HEK293 (cell line): ENCODE data around the gene ERMARD.

Experiments used
- GLIS1 ChIP-seq: fragments of 450-650 bp; formaldehyde crosslinking; IDR thresholded peaks from 2 replicates; pipeline ENCODE4 v1.5.1; 2016; ENCODE audit warnings: missing biosample characterization, missing genetic modification characterization
- ZNF16 ChIP-seq: fragments of 450-650 bp; formaldehyde crosslinking; IDR thresholded peaks from 2 replicates; pipeline ENCODE4 v1.5.1; 2016; ENCODE audit warnings: low read depth, missing biosample characterization, missing genetic modification characterization
- ZNF175 ChIP-seq: fragments of 450-650 bp; formaldehyde crosslinking; IDR thresholded peaks from 2 replicates; pipeline ENCODE4 v1.5.1; 2016; ENCODE audit warnings: missing biosample characterization, missing genetic modification characterization
- ZNF423 ChIP-seq: fragments of 450-650 bp; formaldehyde crosslinking; IDR thresholded peaks from 2 replicates; pipeline ENCODE4 v1.5.1; 2016; ENCODE audit warnings: missing biosample characterization, missing genetic modification characterization
- ZNF561 ChIP-seq: fragments of 450-650 bp; IDR thresholded peaks from 2 replicates; pipeline ENCODE4 v1.5.1; 2018; ENCODE audit warnings: missing biosample characterization, missing genetic modification characterization, borderline replicate concordance
- TF ChIP-seq, protein P1 (sequence below): fragments of 450-650 bp; formaldehyde crosslinking; IDR thresholded peaks from 2 replicates; pipeline ENCODE4 v1.5.1; 2016; ENCODE audit warnings: missing biosample characterization, missing genetic modification characterization
- TF ChIP-seq, protein P2 (sequence below): fragments of 450-650 bp; formaldehyde crosslinking; IDR thresholded peaks from 2 replicates; pipeline ENCODE4 v1.5.1; 2016; ENCODE audit warnings: missing biosample characterization, missing genetic modification characterization
- TF ChIP-seq, protein P3 (sequence below): fragments of 450-650 bp; formaldehyde crosslinking; IDR thresholded peaks from 2 replicates; pipeline ENCODE4 v1.5.1; 2016; ENCODE audit warnings: missing biosample characterization, missing genetic modification characterization, low read depth
- TF ChIP-seq, protein P4 (sequence below): IDR thresholded peaks from 2 replicates; pipeline ENCODE4 v1.6.1; 2011; ENCODE audit warnings: mild to moderate bottlenecking, low read depth, low read length, borderline replicate concordance
- TF ChIP-seq, protein P5 (sequence below): fragments of 450-650 bp; formaldehyde crosslinking; IDR thresholded peaks from 2 replicates; pipeline ENCODE4 v1.5.1; 2016; ENCODE audit warnings: missing biosample characterization, missing genetic modification characterization, borderline replicate concordance

DNA sequence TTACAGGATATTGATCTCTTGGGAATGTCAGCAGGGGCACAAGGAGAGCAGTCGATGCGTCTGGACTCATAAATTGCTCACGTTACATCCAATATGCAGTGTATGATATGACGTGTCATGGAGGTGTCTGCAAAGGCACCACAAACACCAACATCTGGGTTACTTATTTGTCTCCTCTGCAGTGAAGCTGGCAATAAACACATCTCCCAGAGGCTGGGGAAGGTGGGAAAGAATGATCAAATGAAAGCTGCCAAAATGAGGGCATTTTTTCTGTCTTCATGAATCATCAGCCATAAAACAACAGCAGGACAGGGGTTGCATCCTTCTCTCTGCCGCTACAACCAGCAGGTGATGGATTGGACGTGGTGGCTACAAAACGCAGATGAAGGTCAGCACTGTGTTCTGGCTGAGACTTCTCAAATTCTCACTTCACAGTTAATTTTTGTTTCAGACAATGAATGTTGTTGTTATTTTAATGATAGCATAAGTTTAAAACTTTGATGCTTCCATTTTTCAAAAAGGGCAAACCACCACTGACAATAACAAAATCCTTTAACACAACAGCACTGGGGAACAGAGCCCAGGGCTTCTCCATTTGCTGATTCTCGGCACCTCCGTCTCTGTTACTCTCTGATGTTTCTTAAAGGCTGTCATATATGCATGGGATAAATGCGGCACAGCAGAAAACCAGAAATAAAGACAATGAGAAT is 47.5 kb downstream of the ERMARD start:
- no peak for TF ChIP-seq ZNF423
- TF ChIP-seq ZNF561 (tag by site-specific recombination): no peak
- TF ChIP-seq, protein P1, sequence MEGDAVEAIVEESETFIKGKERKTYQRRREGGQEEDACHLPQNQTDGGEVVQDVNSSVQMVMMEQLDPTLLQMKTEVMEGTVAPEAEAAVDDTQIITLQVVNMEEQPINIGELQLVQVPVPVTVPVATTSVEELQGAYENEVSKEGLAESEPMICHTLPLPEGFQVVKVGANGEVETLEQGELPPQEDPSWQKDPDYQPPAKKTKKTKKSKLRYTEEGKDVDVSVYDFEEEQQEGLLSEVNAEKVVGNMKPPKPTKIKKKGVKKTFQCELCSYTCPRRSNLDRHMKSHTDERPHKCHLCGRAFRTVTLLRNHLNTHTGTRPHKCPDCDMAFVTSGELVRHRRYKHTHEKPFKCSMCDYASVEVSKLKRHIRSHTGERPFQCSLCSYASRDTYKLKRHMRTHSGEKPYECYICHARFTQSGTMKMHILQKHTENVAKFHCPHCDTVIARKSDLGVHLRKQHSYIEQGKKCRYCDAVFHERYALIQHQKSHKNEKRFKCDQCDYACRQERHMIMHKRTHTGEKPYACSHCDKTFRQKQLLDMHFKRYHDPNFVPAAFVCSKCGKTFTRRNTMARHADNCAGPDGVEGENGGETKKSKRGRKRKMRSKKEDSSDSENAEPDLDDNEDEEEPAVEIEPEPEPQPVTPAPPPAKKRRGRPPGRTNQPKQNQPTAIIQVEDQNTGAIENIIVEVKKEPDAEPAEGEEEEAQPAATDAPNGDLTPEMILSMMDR (tag by site-specific recombination): no peak
- TF ChIP-seq ZNF175 (tag by site-specific recombination): no peak
- TF ChIP-seq, protein P2, sequence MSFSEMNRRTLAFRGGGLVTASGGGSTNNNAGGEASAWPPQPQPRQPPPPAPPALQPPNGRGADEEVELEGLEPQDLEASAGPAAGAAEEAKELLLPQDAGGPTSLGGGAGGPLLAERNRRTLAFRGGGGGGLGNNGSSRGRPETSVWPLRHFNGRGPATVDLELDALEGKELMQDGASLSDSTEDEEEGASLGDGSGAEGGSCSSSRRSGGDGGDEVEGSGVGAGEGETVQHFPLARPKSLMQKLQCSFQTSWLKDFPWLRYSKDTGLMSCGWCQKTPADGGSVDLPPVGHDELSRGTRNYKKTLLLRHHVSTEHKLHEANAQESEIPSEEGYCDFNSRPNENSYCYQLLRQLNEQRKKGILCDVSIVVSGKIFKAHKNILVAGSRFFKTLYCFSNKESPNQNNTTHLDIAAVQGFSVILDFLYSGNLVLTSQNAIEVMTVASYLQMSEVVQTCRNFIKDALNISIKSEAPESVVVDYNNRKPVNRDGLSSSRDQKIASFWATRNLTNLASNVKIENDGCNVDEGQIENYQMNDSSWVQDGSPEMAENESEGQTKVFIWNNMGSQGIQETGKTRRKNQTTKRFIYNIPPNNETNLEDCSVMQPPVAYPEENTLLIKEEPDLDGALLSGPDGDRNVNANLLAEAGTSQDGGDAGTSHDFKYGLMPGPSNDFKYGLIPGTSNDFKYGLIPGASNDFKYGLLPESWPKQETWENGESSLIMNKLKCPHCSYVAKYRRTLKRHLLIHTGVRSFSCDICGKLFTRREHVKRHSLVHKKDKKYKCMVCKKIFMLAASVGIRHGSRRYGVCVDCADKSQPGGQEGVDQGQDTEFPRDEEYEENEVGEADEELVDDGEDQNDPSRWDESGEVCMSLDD (tag by site-specific recombination): no peak
- no peak for TF ChIP-seq ZNF16 (tag by site-specific recombination)
- TF ChIP-seq, protein P3, sequence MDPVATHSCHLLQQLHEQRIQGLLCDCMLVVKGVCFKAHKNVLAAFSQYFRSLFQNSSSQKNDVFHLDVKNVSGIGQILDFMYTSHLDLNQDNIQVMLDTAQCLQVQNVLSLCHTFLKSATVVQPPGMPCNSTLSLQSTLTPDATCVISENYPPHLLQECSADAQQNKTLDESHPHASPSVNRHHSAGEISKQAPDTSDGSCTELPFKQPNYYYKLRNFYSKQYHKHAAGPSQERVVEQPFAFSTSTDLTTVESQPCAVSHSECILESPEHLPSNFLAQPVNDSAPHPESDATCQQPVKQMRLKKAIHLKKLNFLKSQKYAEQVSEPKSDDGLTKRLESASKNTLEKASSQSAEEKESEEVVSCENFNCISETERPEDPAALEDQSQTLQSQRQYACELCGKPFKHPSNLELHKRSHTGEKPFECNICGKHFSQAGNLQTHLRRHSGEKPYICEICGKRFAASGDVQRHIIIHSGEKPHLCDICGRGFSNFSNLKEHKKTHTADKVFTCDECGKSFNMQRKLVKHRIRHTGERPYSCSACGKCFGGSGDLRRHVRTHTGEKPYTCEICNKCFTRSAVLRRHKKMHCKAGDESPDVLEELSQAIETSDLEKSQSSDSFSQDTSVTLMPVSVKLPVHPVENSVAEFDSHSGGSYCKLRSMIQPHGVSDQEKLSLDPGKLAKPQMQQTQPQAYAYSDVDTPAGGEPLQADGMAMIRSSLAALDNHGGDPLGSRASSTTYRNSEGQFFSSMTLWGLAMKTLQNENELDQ (tag by site-specific recombination): no peak
- TF ChIP-seq, protein P4, sequence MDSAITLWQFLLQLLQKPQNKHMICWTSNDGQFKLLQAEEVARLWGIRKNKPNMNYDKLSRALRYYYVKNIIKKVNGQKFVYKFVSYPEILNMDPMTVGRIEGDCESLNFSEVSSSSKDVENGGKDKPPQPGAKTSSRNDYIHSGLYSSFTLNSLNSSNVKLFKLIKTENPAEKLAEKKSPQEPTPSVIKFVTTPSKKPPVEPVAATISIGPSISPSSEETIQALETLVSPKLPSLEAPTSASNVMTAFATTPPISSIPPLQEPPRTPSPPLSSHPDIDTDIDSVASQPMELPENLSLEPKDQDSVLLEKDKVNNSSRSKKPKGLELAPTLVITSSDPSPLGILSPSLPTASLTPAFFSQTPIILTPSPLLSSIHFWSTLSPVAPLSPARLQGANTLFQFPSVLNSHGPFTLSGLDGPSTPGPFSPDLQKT: no peak
- TF ChIP-seq GLIS1 (tag by site-specific recombination): no peak
- TF ChIP-seq, protein P5, sequence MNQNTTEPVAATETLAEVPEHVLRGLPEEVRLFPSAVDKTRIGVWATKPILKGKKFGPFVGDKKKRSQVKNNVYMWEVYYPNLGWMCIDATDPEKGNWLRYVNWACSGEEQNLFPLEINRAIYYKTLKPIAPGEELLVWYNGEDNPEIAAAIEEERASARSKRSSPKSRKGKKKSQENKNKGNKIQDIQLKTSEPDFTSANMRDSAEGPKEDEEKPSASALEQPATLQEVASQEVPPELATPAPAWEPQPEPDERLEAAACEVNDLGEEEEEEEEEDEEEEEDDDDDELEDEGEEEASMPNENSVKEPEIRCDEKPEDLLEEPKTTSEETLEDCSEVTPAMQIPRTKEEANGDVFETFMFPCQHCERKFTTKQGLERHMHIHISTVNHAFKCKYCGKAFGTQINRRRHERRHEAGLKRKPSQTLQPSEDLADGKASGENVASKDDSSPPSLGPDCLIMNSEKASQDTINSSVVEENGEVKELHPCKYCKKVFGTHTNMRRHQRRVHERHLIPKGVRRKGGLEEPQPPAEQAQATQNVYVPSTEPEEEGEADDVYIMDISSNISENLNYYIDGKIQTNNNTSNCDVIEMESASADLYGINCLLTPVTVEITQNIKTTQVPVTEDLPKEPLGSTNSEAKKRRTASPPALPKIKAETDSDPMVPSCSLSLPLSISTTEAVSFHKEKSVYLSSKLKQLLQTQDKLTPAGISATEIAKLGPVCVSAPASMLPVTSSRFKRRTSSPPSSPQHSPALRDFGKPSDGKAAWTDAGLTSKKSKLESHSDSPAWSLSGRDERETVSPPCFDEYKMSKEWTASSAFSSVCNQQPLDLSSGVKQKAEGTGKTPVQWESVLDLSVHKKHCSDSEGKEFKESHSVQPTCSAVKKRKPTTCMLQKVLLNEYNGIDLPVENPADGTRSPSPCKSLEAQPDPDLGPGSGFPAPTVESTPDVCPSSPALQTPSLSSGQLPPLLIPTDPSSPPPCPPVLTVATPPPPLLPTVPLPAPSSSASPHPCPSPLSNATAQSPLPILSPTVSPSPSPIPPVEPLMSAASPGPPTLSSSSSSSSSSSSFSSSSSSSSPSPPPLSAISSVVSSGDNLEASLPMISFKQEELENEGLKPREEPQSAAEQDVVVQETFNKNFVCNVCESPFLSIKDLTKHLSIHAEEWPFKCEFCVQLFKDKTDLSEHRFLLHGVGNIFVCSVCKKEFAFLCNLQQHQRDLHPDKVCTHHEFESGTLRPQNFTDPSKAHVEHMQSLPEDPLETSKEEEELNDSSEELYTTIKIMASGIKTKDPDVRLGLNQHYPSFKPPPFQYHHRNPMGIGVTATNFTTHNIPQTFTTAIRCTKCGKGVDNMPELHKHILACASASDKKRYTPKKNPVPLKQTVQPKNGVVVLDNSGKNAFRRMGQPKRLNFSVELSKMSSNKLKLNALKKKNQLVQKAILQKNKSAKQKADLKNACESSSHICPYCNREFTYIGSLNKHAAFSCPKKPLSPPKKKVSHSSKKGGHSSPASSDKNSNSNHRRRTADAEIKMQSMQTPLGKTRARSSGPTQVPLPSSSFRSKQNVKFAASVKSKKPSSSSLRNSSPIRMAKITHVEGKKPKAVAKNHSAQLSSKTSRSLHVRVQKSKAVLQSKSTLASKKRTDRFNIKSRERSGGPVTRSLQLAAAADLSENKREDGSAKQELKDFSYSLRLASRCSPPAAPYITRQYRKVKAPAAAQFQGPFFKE (tag by site-specific recombination): no peak
